Body of pancreas (tissue), 4 donors: ENCODE measurements around the gene HABP4. TPM values are rescaled to one million over a fixed set of nuclear protein-coding genes. Genes with fewer than 3 reads are reported as not detected.

ENCODE experiments used
- ATAC-seq: fragments of 150-250 bp; one replicate; pipeline ENCODE4 v1.9.1; 2016
- DNase-seq, 4 donors: peaks; one replicate each; pipeline ENCODE4 v3.0.0-alpha.2; 2019
- H3K27ac ChIP-seq, 4 donors: fragments of 200-600 bp; sonication (generic); 1 replicate in 3 of 4; 2 replicates in 1 of 4; pipeline versions ENCODE4 v1.5.1 to v1.6.1; 2016 to 2019; ENCODE audit warnings: mild to moderate bottlenecking in 1 of 4, mixed read lengths in 1 of 4, moderate library complexity in 1 of 4
- H3K27me3 ChIP-seq, 2 donors: fragments of 200-600 bp; sonication (generic); one replicate each; pipeline ENCODE4 v1.6.0; 2016; ENCODE audit warnings: mild to moderate bottlenecking in 1 of 2
- H3K36me3 ChIP-seq, 2 donors: fragments of 200-600 bp; sonication (generic); replicated peaks in 1 of 2; 2 replicates each; pipeline ENCODE4 v1.5.1; 2016; ENCODE audit warnings: low read depth in 2 of 2; ENCODE audit not compliant: insufficient read depth in 1 of 2
- H3K4me1 ChIP-seq: fragments of 200-600 bp; sonication (generic); one replicate; pipeline ENCODE4 v1.6.0; 2016
- H3K4me3 ChIP-seq, 2 donors: fragments of 200-600 bp; sonication (generic); 1 replicate in 1 of 2; 2 replicates in 1 of 2; pipeline ENCODE4 v1.5.1; 2016 to 2019
- H3K9me3 ChIP-seq, 3 donors: fragments of 200-600 bp; sonication (generic); 1 replicate in 2 of 3; 2 replicates in 1 of 3; pipeline ENCODE4 v1.5.1; 2016
- CTCF ChIP-seq, 7 experiments: fragments of 450-650 bp in 4 of 7; fragments of 200-600 bp in 3 of 7; sonication (generic) in 3 of 7; IDR thresholded peaks; one replicate each; pipeline ENCODE4 v1.5.1; 2016 to 2019; ENCODE audit warnings: antibody characterized with exemption in 7 of 7
- POLR2A ChIP-seq, 3 donors: fragments of 450-650 bp; IDR thresholded peaks; one replicate each; pipeline ENCODE4 v1.6.1; 2016; ENCODE audit warnings: antibody characterized with exemption in 3 of 3, mild to moderate bottlenecking in 2 of 3
- WGBS, 2 donors: methylation state at CpG; one replicate each; pipeline ENCODE4 v1.1.5; 2017; 5-methylcytosine and 5-hydroxymethylcytosine counted together
- intact Hi-C: fragments of 100-400 bp; cut with DNase I; formaldehyde crosslinking; loops from one replicate; pipeline ENCODE4 v1.15.1; 2023
- total RNA-seq, 2 donors: library from RNA; depleted of rRNA; stranded (reverse); fragments of >200 nt; gene quantifications; one replicate each; pipeline ENCODE4 v1.1.0, GENCODE V29; 2016

Gene HABP4
- total RNA-seq, 2 donors from 2014 or later: 12.2 to 12.5 TPM

GRCh38 chr9:96514108-96514799 lies 64.3 kb downstream of the HABP4 start:
- no peak overlapping the region for H3K27ac ChIP-seq
- H3K27me3 ChIP-seq: no peaks in the 10 kb centered on the region
- no peak for TF ChIP-seq CTCF (IDR thresholded peaks at IDR 0.05)
- TF ChIP-seq POLR2A (IDR thresholded peaks at IDR 0.05): no peak
- no peaks in the 10 kb centered on the region for H3K9me3 ChIP-seq
- intact Hi-C loops: no loop called here
- no peak for DNase-seq
- ATAC-seq: no peak
- H3K36me3 ChIP-seq: no peaks in the 10 kb centered on the region
- no peaks in the 10 kb centered on the region for H3K4me1 ChIP-seq
- WGBS, 2 donors: 81 to 84% methylated on average over 9 of the region's 9 CpGs
- H3K4me3 ChIP-seq: no peak overlapping the region

GRCh38 chr9:96514800-96515158 lies 64.8 kb downstream of the HABP4 start:
- no peak overlapping the region for H3K27ac ChIP-seq
- no peak overlapping the region for H3K4me3 ChIP-seq
- DNase-seq: no peak
- no peaks in the 10 kb centered on the region for H3K36me3 ChIP-seq
- no peak for ATAC-seq
- H3K9me3 ChIP-seq: no peaks in the 10 kb centered on the region
- WGBS, 2 donors: 73 to 75% methylated on average over 3 of the region's 3 CpGs
- intact Hi-C loops: no loop called here
- no peak for TF ChIP-seq POLR2A (IDR thresholded peaks at IDR 0.05)
- TF ChIP-seq CTCF (IDR thresholded peaks at IDR 0.05): no peak
- no peaks in the 10 kb centered on the region for H3K27me3 ChIP-seq
- H3K4me1 ChIP-seq: no peaks in the 10 kb centered on the region

GRCh38 chr9:96515621-96516470 lies 65.9 kb downstream of the HABP4 start:
- Histone ChIP-seq H3K9me3 (no peaks in the 10 kb centered on the region), H3K27me3 (no peaks in the 10 kb centered on the region), H3K4me3 (no peak overlapping the region), H3K27ac (no peak overlapping the region), H3K4me1 (no peaks in the 10 kb centered on the region), H3K36me3 (no peaks in the 10 kb centered on the region)
- no peak for ATAC-seq
- no peak for DNase-seq
- intact Hi-C loops: no loop called here
- TF ChIP-seq CTCF (IDR thresholded peaks at IDR 0.05) (no peak), POLR2A (IDR thresholded peaks at IDR 0.05) (no peak)
- 75 to 81% methylated on average over 5 of the region's 5 CpGs for whole genome bisulfite sequencing, 2 donors

- TF ChIP-seq CTCF (IDR thresholded peaks at IDR 0.05) (no peak), POLR2A (IDR thresholded peaks at IDR 0.05) (no peak)
- Histone ChIP-seq H3K9me3 (no peaks in the 10 kb centered on the region), H3K27ac (no peak overlapping the region), H3K27me3 (no peaks in the 10 kb centered on the region), H3K4me1 (no peaks in the 10 kb centered on the region), H3K36me3 (peaks cover 0 to 5% of the 10 kb centered on the region in 2 donors), H3K4me3 (no peak overlapping the region)
- WGBS, 2 donors: 88 to 94% methylated on average over 7 of the region's 7 CpGs
- DNase-seq (no peak), ATAC-seq (no peak)
- intact Hi-C loops: no loop called here
These were observed 69.1 kb downstream of the HABP4 start for GRCh38 chr9:96519095-96519494.
